DMS 273 treated with DMSO at 0.1 percent for 48 hours (cell line): ENCODE data around the gene MAGT1.
A peak's percentile ranks its signal among the peaks of the same experiment; 100 is the strongest.
"Not testable (repeated sequence)": the region's sequence is repeated elsewhere in the genome, so short reads cannot be mapped to it uniquely, and the experiment has no call there.

Experiments
- DNase-seq: peaks from one replicate; lab custom pipeline; 2025; lab: John Stamatoyannopoulos, UW

The MAGT1 gene

GRCh38 chrX:77831544-77831943 is 63.7 kb downstream of the MAGT1 start:
- not testable (repeated sequence) for DNase-seq

DNA sequence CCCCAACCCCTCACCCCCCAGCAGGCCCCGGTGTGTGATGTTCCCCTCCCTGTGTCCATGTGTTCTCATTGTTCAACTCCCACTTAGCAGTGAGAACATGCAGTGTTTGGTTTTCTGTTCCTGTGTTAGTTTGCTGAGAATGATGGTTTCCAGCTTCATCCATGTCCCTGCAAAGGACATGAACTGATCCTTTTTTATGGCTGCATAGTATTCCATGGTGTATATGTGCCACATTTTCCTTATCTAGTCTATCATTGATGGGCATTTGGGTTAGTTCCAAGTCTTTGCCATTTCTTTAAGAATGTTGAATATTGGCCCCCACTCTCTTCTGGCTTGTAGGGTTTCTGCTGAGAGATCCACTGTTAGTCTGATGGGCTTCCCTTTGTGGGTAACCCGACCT is 73.2 kb downstream of the MAGT1 start:
- not testable (repeated sequence) for DNase-seq

DNA sequence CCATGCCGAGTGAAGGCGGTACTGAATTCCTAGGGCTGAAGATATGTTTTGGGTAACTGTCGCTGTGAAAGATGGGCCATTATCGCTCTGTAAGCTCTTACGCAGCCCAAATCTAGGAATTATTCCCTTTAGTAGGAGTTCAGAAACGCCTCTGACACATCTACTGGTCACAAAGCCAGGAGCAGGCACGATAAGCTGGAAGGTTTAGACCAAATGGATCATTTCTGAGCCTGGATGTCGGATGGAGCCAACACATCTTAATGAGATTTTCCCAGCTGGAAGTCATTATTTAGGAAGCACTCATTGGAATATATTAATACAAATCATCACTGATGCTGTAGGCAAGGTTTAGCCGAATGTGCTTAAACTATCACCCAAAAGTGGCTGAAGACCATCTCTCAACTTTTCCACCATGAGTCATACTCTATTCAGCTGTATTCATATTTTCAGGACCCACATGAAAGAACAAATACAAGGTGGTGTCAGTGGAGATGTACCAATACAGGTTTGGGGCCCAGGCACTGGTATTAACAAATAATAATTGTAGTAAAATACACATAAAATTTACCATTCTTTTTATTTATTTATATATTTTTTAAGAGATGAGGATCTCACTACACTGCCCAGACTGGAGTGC is 75.0 kb downstream of the MAGT1 start:
- DNase-seq, result no peak

DNA sequence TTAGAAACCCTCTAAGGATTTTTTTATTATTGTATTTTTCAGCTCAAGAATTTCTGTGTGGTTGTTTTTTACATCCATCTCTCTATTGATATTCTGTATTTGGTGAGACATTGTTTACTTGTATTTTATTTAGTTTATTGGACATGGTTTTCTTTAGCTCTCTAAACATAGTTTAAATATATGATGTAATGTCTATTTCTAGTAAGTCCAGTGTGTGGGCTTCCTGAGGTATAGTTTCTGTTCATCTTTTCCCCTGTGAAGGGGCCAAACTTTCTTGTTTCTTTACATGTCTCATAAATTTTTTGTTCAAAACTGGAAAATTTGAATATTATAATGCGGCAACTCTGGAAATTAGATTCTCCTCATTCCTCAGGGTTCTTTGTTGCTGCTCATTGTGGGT is 81.0 kb downstream of the MAGT1 start:
- DNase-seq, result no peak

- DNase-seq, result no peak
These were observed 93.0 kb downstream of the MAGT1 start for GRCh38 chrX:77802201-77802600.

DNA sequence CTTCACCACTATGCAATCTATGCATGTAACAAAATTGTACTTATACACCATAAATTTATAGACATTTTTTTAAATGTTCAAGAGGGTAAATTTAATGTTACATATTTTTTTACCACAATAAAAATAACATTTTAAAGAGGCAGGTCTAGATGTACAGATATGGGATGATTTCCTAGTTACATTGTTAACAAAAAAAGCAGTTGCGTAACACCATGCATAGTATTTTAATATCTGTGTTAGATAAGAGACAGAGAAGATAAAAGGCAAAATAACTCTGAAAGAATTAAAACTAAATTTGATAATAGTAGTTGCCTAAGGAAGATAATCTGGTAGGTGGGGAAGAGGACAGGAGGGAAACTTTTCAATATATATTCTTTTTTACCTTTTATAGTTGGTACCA is 100.1 kb downstream of the MAGT1 start:
- DNase-seq, result no peak

DNA sequence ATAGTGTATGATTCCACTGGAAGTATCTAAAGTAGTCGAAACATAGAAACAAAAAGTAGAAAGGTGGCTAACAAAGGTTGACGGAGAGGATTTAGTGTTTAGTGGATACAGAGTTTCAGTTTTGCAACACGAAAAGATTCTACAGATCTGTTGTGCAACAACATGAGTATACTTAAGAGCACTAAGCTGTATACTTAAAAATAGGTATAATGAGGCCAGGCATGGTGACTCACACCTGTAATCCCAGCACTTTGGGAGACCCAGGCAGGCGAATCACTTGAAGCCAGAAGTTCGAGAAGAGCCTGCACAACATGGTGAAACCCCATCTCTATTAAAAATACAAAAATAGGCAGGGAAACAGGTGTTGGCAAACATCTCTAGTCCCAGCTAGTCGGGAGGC is 101.3 kb downstream of the MAGT1 start:
- DNase-seq, result no peak

DNA sequence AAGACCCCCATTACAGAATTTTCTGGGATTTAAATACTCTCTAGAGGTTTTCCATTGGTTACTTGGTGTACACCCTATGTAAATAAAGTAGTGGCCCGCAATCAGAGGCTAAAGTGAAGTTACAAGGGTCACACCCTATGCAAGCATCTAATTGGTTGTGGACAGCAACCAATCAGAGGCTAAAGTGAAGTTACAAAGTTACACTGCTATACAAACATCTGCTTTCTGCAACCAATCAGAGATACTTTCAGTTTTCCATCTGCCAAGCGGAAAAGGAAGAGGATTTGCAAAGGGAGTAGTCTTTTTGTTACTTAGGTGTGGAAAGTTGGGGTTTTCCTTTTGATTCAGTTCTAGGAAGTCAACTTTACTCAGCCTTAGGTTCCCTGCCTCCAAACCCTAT is 107.2 kb downstream of the MAGT1 start:
- no peak for DNase-seq

DNA sequence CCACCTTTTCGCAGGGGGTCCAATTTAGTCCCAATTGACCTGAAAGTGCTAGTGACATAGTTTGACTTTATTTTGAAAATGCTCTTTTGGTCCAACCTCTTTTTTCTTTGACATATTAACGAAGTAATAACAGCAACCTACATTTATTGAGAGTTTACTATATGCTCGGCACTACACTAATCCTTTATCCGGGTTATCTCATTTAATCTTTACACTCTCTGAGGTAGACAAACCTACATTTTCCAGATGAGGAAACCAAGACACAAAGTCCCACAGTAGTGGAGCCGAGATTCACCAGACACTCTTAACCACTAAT is 108.9 kb downstream of the MAGT1 start:
- no peak for DNase-seq

- DNase-seq, result peak; percentile 82
These were observed 109.5 kb downstream of the MAGT1 start, which contains the start of gene ATRX for GRCh38 chrX:77785486-77786364. TSS of gene ATRX (minus strand) at chrX:77786216. CDS start at chrX:77786001, 215 bp downstream.

- no peak for DNase-seq
These were observed 115.5 kb downstream of the MAGT1 start for GRCh38 chrX:77779695-77780094.

DNA sequence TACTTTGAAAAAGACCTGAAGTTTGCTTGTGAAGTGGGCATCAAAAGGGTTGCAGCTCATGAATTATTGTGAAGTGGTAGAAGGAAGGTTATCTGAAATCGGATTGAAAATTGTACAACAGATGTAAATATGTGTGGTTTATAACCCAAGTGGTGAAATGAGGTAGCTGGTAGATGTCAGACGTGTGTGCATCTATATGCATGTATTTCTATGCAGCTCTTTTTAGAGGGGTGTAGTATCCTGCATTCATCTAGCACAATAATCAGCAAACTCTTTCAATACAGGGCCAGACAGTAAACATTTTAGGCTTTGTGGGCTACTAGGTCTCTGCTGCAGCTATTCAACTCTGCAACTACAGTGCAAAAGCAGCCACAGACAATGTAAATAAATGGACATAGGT is 118.6 kb downstream of the MAGT1 start:
- no peak for DNase-seq
